Medulla oblongata (tissue), 1 donor: ENCODE data around the gene OR4F6.
"Not testable (repeated sequence)": the region's sequence is repeated elsewhere in the genome, so short reads cannot be mapped to it uniquely, and the experiment has no call there.

Source experiments
- DNase-seq: peaks from one replicate; pipeline ENCODE4 v3.0.0-alpha.2; 2015; ENCODE audit errors: extremely low spot score

The OR4F6 gene

DNA sequence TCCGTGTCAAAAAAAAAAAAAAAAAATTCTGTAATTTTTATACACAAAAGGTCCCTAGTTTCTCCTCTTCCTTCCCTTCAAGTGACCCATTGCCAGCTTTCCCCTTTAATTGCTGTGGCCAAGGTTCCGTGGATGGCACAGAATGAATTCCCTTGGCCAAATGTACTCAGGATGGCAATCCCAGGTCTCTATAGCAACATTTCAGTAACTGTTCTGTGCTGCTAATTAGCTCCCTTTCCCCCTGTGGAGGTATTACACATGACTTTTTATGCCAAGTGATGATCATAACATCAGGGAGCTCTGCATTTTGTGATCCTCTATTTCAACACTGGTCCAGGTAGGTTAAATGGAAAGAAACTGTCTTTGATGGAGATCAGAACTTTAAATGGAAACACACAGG lies at the start of gene OR4F6:
Gene OR4F6 (plus strand): TSS at position 301 of the 400 bp plus-strand sequence. CDS start 2,211 bp downstream, outside the sequence.
- no peak for DNase-seq

- DNase-seq, result not testable (repeated sequence)
Observed at GRCh38 chr15:101764669-101765339, 38.5 kb upstream of the OR4F6 start.

DNA sequence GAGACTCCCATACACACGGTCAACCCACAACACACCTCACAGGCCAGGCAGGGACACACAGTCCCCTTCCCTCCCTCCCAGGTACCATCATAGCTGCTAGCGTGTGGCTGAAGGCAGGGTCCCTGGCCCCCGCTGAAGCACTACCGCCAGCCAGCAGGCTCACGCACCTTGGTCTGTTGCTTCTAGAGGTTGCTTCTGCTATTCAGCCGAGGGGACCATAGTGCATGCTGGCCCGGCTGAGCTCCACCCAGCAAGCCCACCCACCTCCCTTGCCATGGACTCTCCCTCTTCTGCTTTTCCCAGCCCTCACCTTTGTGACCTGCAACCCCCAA lies 38.0 kb upstream of the OR4F6 start:
- DNase-seq, result not testable (repeated sequence)

GRCh38 chr15:101765772-101766456 lies 37.4 kb upstream of the OR4F6 start:
- no peak for DNase-seq

GRCh38 chr15:101767083-101767640 lies 36.1 kb upstream of the OR4F6 start:
- not testable (repeated sequence) for DNase-seq

- DNase-seq, result no peak
Observed at GRCh38 chr15:101772921-101773320, 30.4 kb upstream of the OR4F6 start.

- DNase-seq, result no peak
Observed at GRCh38 chr15:101773496-101774100, 29.7 kb upstream of the OR4F6 start.

- no peak for DNase-seq
Observed at GRCh38 chr15:101775136-101775535, 28.2 kb upstream of the OR4F6 start.

DNA sequence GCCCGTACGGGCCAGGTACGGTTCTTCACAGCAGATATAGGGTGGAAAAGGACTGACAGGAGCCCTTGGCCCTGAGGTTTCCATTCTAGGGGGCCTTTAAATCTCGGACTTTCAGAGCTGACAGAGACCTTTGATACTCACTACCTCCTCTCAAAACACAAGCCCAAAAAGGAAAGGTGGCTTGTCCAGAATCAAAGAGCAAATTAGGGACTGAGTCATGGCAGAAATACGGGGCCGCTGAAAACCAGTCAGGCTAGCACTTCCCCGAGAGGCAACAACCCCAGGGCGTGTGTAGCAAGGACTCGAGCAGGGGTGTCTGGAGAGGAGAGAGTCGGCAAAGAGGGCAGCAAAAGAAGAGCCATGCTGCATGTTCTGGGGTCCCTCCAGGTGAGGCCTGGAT lies 24.7 kb upstream of the OR4F6 start:
- DNase-seq, result not testable (repeated sequence)

DNA sequence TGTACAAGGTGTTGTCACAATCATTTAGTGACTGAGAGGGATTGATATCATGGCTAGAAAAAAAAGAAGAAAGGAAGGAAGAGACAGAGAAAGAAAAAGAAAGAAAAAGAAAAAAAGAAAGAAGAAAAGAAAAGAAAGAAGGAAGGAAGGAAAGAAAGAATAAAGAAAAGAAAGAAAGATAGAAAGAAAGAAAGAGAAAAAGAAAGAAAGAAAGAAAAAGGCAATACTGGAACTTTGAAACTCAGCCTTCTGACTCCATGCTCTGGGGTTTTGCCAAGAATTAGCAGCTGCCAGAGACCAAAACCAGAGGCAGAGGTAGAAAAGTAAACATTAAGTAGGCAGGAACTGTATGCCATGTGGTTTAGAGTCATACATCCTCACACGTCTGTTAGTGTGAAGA lies 23.1 kb upstream of the OR4F6 start:
- DNase-seq, result not testable (repeated sequence)

GRCh38 chr15:101781928-101782327 lies 21.4 kb upstream of the OR4F6 start:
- no peak for DNase-seq

- no peak for DNase-seq
Observed at GRCh38 chr15:101784644-101785043, 18.7 kb upstream of the OR4F6 start.

DNA sequence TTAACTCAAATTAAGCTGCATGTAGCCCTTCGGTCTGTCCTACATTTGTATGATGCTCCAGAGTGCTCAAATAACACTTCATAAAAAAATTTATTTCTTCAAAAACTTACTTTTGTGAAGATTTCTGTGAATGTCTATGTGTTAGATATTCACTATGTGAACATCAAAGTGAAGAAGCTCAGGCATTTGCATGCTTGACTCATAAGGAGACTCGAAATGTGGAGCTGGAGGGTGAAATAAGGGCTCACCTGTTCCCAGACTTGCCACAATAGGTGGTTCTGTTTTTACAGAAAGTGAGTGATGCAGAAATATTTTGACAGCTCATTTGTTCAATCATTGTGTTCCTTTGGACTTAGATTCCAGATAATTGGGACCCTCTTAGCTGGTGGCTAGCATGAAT lies 16.9 kb upstream of the OR4F6 start:
- not testable (repeated sequence) for DNase-seq

- DNase-seq, result not testable (repeated sequence)
Observed at GRCh38 chr15:101788001-101788400, 15.3 kb upstream of the OR4F6 start.

DNA sequence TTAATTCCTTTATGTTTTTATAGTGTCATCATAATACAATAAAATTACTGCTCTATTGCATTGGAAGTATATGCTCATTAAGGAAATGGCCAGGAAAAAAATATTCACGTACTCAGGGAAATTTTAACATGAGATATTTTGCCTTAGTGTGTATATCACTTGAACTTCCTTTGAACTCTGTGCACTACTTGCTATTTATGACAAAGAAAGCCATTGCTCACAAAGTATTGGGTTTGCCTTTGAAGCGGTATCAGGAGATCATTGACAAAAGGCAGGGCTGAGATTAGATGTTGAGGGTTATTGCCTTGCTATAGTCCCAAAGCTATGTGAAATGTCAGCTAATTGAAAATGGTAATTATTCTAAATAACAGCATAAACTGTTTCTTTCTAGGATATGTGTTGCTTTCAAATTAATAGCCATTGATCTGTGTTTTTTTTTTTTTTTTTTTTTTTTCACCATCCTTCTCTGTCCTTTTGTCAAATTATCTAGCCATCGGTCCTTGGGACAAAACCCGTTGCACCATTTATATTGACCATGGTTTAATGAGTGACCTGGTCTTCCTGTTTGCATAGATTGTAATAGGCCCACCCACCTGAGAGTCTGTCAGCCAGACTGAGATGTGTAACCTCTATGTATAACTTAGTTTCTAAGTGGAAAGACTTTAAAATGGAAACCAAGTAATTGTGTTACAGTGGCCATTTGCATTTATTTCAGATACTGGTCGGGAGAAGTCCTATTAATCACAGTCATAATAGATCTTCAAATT lies 14.6 kb upstream of the OR4F6 start:
- DNase-seq, result not testable (repeated sequence)

GRCh38 chr15:101790748-101791147 lies 12.6 kb upstream of the OR4F6 start:
- DNase-seq, result not testable (repeated sequence)

GRCh38 chr15:101793981-101794380 lies 9.3 kb upstream of the OR4F6 start:
- not testable (repeated sequence) for DNase-seq

DNA sequence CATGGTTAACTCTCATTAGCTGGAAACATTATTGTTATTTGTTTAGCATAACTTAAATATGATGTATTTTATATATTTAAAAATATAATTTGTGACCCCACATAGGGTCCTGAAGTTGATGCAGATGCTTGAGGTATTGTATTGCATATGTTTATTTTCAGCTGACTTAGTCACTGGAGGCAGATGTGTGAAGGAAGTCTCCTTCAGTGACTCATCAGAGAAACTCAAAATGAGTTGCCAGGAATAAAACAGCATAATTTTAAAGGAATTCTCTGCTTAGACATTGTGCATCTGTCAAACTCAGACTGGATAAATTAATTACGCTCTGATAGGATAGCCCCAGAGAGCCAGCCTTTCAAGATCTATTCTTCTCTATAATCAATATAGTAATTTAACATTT lies 7.9 kb upstream of the OR4F6 start:
- no peak for DNase-seq

- DNase-seq, result no peak
Observed at GRCh38 chr15:101799665-101800064, 3.6 kb upstream of the OR4F6 start.

GRCh38 chr15:101801048-101801447 lies 2.3 kb upstream of the OR4F6 start:
- DNase-seq, result no peak

DNA sequence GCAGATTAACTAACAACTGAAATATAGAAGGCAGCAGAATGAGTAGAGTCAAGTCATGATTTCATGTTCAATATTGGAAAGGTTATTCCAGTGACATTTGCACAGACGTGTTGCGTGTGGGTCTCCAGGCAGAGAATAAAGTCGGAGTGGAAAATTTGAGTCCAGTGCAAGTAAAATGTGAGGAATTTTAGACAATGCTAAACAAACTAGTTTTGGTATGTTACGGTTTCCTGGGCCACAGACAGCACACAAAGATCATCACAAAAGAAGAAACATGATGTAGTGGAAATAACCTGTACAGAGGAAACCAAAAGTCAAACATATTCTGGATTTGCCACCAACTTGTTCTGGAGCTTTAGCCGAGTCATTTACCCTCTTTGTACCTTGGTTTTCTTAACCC lies 367 bp downstream of the OR4F6 start:
- no peak for DNase-seq

- DNase-seq, result no peak
Observed at GRCh38 chr15:101804375-101804774, 1.1 kb downstream of the OR4F6 start.
